ENCODE data around the gene OGFR. TPM values are rescaled to one million over a fixed set of nuclear protein-coding genes. Genes with fewer than 3 reads are reported as not detected.

The OGFR gene
- total RNA-seq, 1 donor from 2014 or later, result 21.5 TPM

- DNase-seq, result no peak
Observed at GRCh38 chr20:62769346-62770071, 35.1 kb upstream of the OGFR start.

- no peak for DNase-seq
Observed at GRCh38 chr20:62770111-62770910, 34.3 kb upstream of the OGFR start.

DNA sequence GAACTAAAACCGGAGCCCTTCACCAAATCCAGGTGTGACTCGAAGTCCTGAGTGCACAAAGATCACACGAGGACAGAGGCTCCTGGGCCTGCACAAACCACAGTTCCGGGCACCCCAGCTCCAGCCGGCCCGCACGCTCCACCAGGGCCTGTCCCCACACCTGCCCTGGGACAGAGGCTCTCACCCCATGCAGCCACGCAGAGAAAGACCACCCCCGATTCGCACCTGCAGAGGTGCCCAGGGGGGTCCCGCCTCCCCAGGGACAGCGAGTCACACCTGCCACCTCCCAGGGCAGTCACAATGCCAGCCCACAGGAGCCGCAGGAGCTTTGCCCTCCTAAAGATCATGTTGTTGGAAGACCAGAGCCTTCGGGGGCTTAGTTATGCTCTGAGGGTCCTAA lies 33.7 kb upstream of the OGFR start:
- no peak for DNase-seq

DNA sequence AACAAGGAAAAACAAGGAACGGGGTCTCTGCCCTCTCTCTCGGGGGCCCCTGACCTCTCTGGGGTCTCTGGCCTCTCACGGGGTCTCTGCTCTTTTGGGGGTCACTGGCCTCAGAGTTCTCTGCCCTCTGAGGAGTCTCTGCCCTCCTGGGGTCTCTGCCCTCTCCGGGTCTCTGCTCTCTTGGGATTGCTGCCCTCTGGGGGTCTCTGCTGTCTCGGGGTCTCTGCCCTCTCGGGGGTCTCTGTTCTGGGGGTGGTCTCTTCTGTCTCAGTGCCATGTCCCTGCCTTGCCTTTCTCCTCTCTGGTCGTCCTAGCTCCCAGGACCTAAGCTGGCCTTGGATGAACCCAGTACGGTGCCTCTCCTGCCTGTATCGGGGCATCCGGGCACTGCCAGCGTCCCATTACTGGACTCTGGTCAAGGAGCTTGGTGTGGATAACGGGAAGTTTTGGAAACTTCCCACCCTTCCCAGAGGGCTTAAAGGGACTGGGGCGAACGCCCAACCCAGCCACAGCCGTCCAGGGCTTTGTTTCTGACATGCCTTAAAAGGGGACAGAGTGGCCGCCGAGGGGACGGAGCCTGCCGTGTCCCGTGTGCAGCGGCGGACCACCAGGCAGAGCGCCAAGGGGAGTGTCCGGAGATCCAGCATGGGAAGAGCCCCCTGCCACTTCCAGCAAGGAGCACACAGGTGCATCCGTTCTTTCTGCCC lies 33.1 kb upstream of the OGFR start:
- no peak for DNase-seq

- DNase-seq, result no peak
Observed at GRCh38 chr20:62772103-62772611, 32.5 kb upstream of the OGFR start.

GRCh38 chr20:62772619-62772989 lies 32.0 kb upstream of the OGFR start:
- DNase-seq, result no peak

DNA sequence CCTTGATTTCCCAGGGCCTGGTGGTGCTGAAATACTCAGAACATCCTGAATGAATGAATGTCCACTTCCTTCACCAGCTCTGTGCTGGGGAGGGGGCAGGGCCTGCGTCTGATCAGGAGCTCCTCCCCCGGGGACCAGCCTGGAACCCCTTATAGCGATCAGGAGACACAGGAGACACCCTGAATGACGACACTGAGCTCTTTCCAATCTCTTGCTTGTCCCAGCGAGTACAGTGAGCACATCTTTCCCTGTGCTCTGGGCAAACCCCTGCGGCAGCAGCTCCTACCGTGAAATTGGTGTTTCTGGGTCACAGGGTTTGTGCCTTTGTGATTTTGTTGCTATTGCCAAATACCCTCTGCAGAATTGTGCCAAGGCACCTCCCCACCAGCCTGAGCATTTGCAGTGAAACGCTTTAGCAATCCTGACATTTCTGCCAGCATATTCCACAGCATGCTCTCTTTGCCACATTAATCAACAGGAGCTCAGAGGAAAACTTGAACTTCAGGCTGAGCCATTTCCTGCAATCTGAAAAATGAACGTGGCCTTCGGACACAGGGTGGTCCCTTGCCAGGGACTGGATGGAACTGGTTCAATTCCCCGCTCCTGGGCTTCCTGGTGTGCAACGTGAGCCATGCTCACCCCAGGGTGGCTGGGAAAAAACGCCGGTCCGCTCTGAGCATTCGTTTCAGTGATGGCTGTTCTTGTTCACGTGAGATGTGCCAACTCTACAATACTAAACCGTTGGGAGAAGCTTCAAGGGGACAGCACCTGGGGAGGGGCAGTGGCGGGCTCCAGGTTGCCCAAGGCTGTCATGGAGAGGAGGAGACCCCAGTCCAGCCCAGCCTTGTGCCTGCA lies 31.4 kb upstream of the OGFR start:
- no peak for DNase-seq

- DNase-seq, result no peak
Observed at GRCh38 chr20:62773845-62774714, 30.6 kb upstream of the OGFR start.

DNA sequence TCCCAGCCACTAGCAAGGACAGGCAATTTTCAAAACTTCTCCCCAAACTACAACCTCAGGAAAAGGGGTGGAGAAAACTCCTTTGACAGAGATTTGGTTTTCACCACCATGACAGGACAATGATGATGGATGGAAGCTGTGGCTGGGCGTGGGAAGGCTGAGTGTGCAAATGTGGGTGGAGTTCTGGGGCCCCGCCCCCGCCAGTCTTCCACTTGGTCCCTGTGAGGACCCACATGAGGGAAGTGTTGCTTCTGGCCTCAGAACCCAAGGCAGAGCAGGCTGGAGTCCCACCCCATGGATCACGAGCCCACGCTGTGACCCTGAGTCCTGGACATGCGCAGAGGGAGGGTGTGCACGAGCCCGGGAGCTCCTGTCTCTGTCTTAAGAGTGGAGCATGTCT lies 29.9 kb upstream of the OGFR start:
- DNase-seq, result no peak

DNA sequence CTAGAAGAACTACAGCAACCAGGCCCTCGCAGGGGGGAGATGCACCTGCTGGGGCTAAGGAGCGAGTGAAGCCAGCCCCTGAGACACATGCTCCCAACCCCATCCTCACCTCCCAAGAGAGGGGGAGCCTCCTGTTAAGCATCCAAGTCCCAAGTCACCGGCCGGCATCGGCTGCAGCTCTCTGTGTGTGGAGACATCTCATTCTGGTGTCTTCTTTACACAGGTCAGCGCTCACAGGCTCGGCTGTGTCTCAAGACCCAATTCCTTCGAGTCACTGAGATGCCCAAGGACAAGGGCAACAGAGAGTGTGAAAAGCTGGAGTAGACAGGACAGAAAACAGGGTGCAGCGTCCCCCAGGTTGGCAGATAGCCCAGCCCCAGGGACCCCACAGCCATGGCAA lies 29.4 kb upstream of the OGFR start:
- no peak for DNase-seq

- DNase-seq, result no peak
Observed at GRCh38 chr20:62776035-62776691, 28.5 kb upstream of the OGFR start.

GRCh38 chr20:62776692-62777527 lies 27.7 kb upstream of the OGFR start:
- no peak for DNase-seq

GRCh38 chr20:62777528-62777830 lies 27.2 kb upstream of the OGFR start:
- no peak for DNase-seq

GRCh38 chr20:62778058-62778457 lies 26.6 kb upstream of the OGFR start:
- DNase-seq, result no peak

- DNase-seq, result no peak
Observed at GRCh38 chr20:62778601-62779416, 25.8 kb upstream of the OGFR start.

- no peak for DNase-seq
Observed at GRCh38 chr20:62779417-62779685, 25.3 kb upstream of the OGFR start.

DNA sequence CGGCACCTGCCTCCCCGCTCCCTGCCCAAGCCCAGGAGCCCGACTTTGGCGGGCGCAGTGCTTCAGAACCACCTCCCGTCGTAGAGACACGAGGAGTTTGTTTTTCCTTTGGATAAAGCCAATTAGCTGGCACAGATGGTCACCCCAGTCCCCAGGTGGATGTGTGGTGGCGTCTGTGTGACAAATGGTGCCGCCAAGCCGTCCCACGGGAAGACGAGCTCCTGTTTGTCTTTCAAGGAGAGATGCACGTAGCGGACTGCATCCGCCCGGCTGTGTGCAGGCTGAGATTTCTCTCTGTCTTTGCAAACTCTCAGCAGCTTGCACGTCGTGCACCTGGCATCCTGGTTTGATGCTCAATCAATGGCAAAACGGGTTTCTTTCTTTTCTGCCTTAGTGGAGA lies 24.4 kb upstream of the OGFR start:
- no peak for DNase-seq

GRCh38 chr20:62780696-62781095 lies 23.9 kb upstream of the OGFR start:
- no peak for DNase-seq

All from occipital lobe (tissue), 2 donors.